Naive thymus-derived CD4-positive, alpha-beta T cell (primary cell): ENCODE results near the gene PRR16. TPM values are rescaled to one million over a fixed set of nuclear protein-coding genes. Genes with fewer than 3 reads are reported as not detected.

Experiments used
- ATAC-seq: fragments of 150-1000 bp; cut with Tn5 transposase; 2 replicates; pipeline ENCODE4 v1.10.0; 2021; ENCODE audit warnings: mild to moderate bottlenecking, moderate library complexity
- CTCF ChIA-PET: fragments of 350-600 bp; sonication (Branson Sonifier 250); formaldehyde crosslinking; loops from one replicate; lab custom pipeline; 2021; ENCODE audit warnings: antibody characterized with exemption; lab: Charles Lee
- POLR2A ChIA-PET: fragments of 350-600 bp; sonication (Branson Sonifier 250); formaldehyde crosslinking; loops from one replicate; lab custom pipeline; 2021; ENCODE audit warnings: antibody characterized with exemption, inconsistent platforms; lab: Charles Lee
- DNase-seq, 9 donors: peaks; one replicate each; pipeline versions ENCODE4 v3.0.0 to v3.0.0-alpha.2; 2020 to 2022; ENCODE audit warnings: mixed read lengths in 1 of 9
- H3K27ac ChIP-seq: one replicate; pipeline ENCODE4 v1.7.0; 2013; ENCODE audit warnings: mild to moderate bottlenecking, low read depth, low read length, moderate library complexity
- H3K27me3 ChIP-seq, 2 donors: one replicate each; pipeline ENCODE4 v1.7.0; 2013; ENCODE audit warnings: low read length in 2 of 2, mild to moderate bottlenecking in 2 of 2, moderate library complexity in 2 of 2; ENCODE audit not compliant: control insufficient read depth in 2 of 2, insufficient read depth in 2 of 2
- H3K36me3 ChIP-seq, 3 experiments: 1 replicate in 2 of 3; 2 replicates in 1 of 3; pipeline ENCODE4 v1.7.0; 2013; ENCODE audit warnings: low read length in 3 of 3, mild to moderate bottlenecking in 3 of 3, moderate library complexity in 1 of 3; ENCODE audit not compliant: insufficient read depth in 3 of 3, control insufficient read depth in 2 of 3
- H3K4me1 ChIP-seq, 2 donors: one replicate each; pipeline ENCODE4 v1.7.0; 2013; ENCODE audit warnings: low read length in 2 of 2, mild to moderate bottlenecking in 2 of 2, moderate library complexity in 1 of 2; ENCODE audit not compliant: control insufficient read depth in 2 of 2, insufficient read depth in 2 of 2
- H3K4me3 ChIP-seq: 2 replicates; pipeline ENCODE4 v1.7.0; 2013; ENCODE audit warnings: mild to moderate bottlenecking, low read length
- H3K9me3 ChIP-seq, 3 experiments: 1 replicate in 2 of 3; 2 replicates in 1 of 3; pipeline ENCODE4 v1.7.0; 2013; ENCODE audit warnings: low read length in 3 of 3; ENCODE audit not compliant: control insufficient read depth in 2 of 3
- H3K27ac Mint-ChIP-seq, 9 donors: one replicate each; pipeline ENCODE4 v1.8.0; 2020 to 2022; ENCODE audit warnings: mixed read lengths in 9 of 9, mild to moderate bottlenecking in 8 of 9, moderate library complexity in 5 of 9, inconsistent platforms in 2 of 9
- H3K27me3 Mint-ChIP-seq, 5 donors: one replicate each; pipeline ENCODE4 v1.8.0; 2021 to 2022; ENCODE audit warnings: mixed read lengths in 5 of 5, mild to moderate bottlenecking in 1 of 5
- H3K36me3 Mint-ChIP-seq, 5 donors: one replicate each; pipeline ENCODE4 v1.8.0; 2020 to 2022; ENCODE audit warnings: mixed read lengths in 5 of 5, mild to moderate bottlenecking in 3 of 5, inconsistent platforms in 1 of 5
- H3K4me1 Mint-ChIP-seq, 7 donors: one replicate each; pipeline ENCODE4 v1.8.0; 2020 to 2022; ENCODE audit warnings: mixed read lengths in 7 of 7, mild to moderate bottlenecking in 3 of 7, inconsistent platforms in 1 of 7
- H3K4me3 Mint-ChIP-seq, 10 donors: one replicate each; pipeline ENCODE4 v1.8.0; 2020 to 2022; ENCODE audit warnings: mild to moderate bottlenecking in 10 of 10, mixed read lengths in 10 of 10, moderate library complexity in 6 of 10, inconsistent platforms in 2 of 10
- H3K9me3 Mint-ChIP-seq, 11 donors: one replicate each; pipeline ENCODE4 v1.8.0; 2020 to 2022; ENCODE audit warnings: mixed read lengths in 11 of 11, mild to moderate bottlenecking in 4 of 11, inconsistent platforms in 1 of 11, moderate library complexity in 1 of 11
- intact Hi-C, 2 donors: fragments of 100-400 bp; cut with micrococcal nuclease; formaldehyde crosslinking; loops; one replicate each; pipeline ENCODE4 v1.15.1; 2023
- polyA plus RNA-seq, 2 donors: library from polyadenylated mRNA; unstranded; fragments of 300-500 nt; fragmentation: Illumina TruSeq; gene quantifications; one replicate each; pipeline ENCODE4 v1.2.3, GENCODE V29; 2021
- total RNA-seq, 6 experiments: library from RNA in 5 of 6; stranded (reverse) in 5 of 6; gene quantifications; 1 replicate in 5 of 6; 2 replicates in 1 of 6; pipeline ENCODE4 v1.2.3 and lab custom pipeline; 2021 to 2026

Gene PRR16
- total and polyA plus RNA-seq, 7 experiments from 2014 or later = not detected

GRCh38 chr5:120568711-120569110 lies 104.6 kb downstream of the PRR16 start:
- Histone ChIP-seq H3K4me1 (no peaks in the 10 kb centered on the region), H3K27me3 (no peaks in the 10 kb centered on the region), H3K36me3 (no peaks in the 10 kb centered on the region), H3K4me3 (no peak overlapping the region), H3K27ac (no peak overlapping the region), H3K9me3 (no peaks in the 10 kb centered on the region)
- peaks cover 0 to 11% (median 0%) of the 10 kb centered on the region in 11 donors for H3K9me3 Mint-ChIP-seq
- intact Hi-C loops = no loop called here
- no peak overlapping the region for H3K27ac Mint-ChIP-seq
- no peak overlapping the region for H3K4me3 Mint-ChIP-seq
- DNase-seq (no peak), ATAC-seq (no peak)
- no peaks in the 10 kb centered on the region for H3K36me3 Mint-ChIP-seq
- POLR2A ChIA-PET = no interaction called here
- H3K27me3 Mint-ChIP-seq = no peaks in the 10 kb centered on the region
- no peaks in the 10 kb centered on the region for H3K4me1 Mint-ChIP-seq
- CTCF ChIA-PET = no interaction called here

DNA sequence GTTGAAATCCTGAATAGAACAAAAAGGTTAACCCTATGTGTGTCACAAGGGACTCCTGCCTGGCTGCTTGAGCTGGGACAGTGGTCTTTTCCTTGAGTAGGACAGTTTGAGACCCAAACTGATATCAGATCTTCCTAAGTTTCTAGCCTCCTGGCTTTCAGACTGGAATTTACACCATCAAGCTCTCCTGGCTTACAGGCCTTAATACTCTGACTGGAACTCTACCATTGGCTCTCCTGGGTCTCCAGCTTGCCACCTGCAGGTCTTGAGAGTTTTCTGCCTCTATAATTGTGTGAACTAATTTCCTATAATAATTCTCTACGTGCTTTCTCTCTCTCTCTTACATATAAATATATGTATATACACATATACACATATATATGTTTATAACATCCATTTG lies 112.5 kb downstream of the PRR16 start:
- ATAC-seq (no peak), DNase-seq (no peak)
- H3K4me1 ChIP-seq = no peaks in the 10 kb centered on the region
- Mint-ChIP-seq H3K27ac (no peak overlapping the region), H3K9me3 (peaks cover 0 to 13% (median 3%) of the 10 kb centered on the region in 11 donors), H3K4me1 (no peaks in the 10 kb centered on the region), H3K36me3 (no peaks in the 10 kb centered on the region), H3K4me3 (no peak overlapping the region), H3K27me3 (no peaks in the 10 kb centered on the region)
- H3K9me3 ChIP-seq = no peaks in the 10 kb centered on the region
- CTCF ChIA-PET = no interaction called here
- intact Hi-C loops = no loop called here
- H3K36me3 ChIP-seq = no peaks in the 10 kb centered on the region
- H3K27ac ChIP-seq = no peak overlapping the region
- H3K4me3 ChIP-seq = no peak overlapping the region
- H3K27me3 ChIP-seq = no peaks in the 10 kb centered on the region
- POLR2A ChIA-PET = no interaction called here

DNA sequence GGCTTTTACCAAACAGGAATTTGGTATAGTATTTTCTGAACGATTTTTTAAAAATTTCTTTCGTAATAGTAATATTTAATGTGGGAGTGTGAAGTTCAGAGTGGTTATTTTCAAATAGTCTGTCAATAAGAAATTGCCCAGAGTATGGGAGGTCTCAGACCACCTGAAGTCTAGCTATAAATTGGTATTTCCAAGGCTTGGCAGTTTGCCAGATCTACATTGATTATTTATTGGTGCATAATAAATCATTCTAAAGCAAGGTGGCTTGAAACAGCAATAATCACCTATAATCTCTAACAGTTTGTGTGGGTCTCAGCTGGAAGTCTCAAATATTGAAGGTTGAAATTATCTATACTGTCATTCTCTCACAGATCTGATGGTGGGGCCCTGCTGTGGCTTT lies 118.5 kb downstream of the PRR16 start:
- H3K4me3 Mint-ChIP-seq = no peak overlapping the region
- POLR2A ChIA-PET = no interaction called here

DNA sequence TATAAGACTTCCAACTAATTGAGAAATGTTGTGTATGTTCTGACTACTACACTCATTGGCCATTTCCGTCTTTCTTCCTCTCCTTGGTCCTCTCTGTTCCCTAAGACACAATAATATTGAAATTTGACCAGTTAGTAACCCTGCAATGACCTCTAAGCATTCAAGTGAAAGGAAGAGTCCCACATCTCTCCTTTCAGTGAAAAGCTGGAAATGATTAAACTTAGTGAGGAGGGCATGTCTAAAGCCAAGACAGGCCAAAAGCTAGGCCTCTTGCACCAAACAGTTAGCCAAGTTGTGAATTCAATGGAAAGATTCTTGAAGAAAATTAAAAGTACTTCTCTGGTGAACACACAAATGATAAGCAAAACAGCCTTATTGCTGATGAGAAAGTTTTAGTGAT lies 122.5 kb downstream of the PRR16 start:
- H3K27ac ChIP-seq = no peak overlapping the region
- Mint-ChIP-seq H3K4me1 (no peaks in the 10 kb centered on the region), H3K4me3 (no peak overlapping the region), H3K36me3 (no peaks in the 10 kb centered on the region), H3K27ac (no peak overlapping the region), H3K9me3 (peaks cover 0 to 13% (median 0%) of the 10 kb centered on the region in 11 donors), H3K27me3 (no peaks in the 10 kb centered on the region)
- no peaks in the 10 kb centered on the region for H3K36me3 ChIP-seq
- H3K9me3 ChIP-seq = no peaks in the 10 kb centered on the region
- CTCF ChIA-PET = no interaction called here
- ATAC-seq (no peak), DNase-seq (no peak)
- POLR2A ChIA-PET = no interaction called here
- H3K27me3 ChIP-seq = no peaks in the 10 kb centered on the region
- H3K4me3 ChIP-seq = no peak overlapping the region
- H3K4me1 ChIP-seq = no peaks in the 10 kb centered on the region
- intact Hi-C loops = no loop called here

More for the DNA sequence above, 118.5 kb downstream of the PRR16 start:
- no peaks in the 10 kb centered on the region for H3K36me3 ChIP-seq
- ATAC-seq = no peak
- no peaks in the 10 kb centered on the region for H3K4me1 Mint-ChIP-seq
- no peak overlapping the region for H3K4me3 ChIP-seq
- H3K4me1 ChIP-seq = no peaks in the 10 kb centered on the region
- H3K27me3 Mint-ChIP-seq = no peaks in the 10 kb centered on the region
- H3K27ac Mint-ChIP-seq = no peak overlapping the region
- H3K27ac ChIP-seq = no peak overlapping the region
- DNase-seq = no peak
- no peaks in the 10 kb centered on the region for H3K27me3 ChIP-seq
- H3K9me3 ChIP-seq = no peaks in the 10 kb centered on the region
- no peaks in the 10 kb centered on the region for H3K36me3 Mint-ChIP-seq
- CTCF ChIA-PET = no interaction called here
- H3K9me3 Mint-ChIP-seq = peaks cover 0 to 20% (median 5%) of the 10 kb centered on the region in 11 donors
- intact Hi-C loops = no loop called here

DNA sequence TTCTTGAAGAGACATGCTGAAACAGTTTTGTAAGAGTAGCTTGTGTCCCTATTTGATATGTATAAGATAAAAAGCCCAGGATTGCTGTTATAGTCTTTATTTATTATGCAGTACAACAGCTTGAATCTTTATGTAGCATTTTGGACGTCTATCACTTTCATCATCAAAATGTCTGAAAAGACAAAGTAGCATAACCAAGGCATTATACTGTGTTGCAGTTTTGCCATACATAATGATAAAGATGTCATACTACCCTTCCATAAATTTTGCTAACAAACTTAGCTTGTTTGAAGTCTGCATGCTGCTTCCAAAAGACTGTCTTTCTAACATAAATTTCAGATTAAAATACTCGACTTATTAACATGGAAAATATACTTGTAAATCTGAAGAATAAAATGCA lies 127.8 kb downstream of the PRR16 start:
- Histone ChIP-seq H3K27ac (no peak overlapping the region), H3K9me3 (no peaks in the 10 kb centered on the region), H3K36me3 (no peaks in the 10 kb centered on the region), H3K4me1 (no peaks in the 10 kb centered on the region), H3K27me3 (no peaks in the 10 kb centered on the region), H3K4me3 (no peak overlapping the region)
- ChIA-PET POLR2A (no interaction called here), CTCF (interaction anchor here (0.6 kb wide), 1 partner anchor 27 kb away, joined by 4 read pairs; no protein-coding TSS in a partner anchor)
- Mint-ChIP-seq H3K4me1 (no peaks in the 10 kb centered on the region), H3K27me3 (no peaks in the 10 kb centered on the region), H3K4me3 (no peak overlapping the region), H3K27ac (no peak overlapping the region), H3K36me3 (no peaks in the 10 kb centered on the region), H3K9me3 (peaks cover 0 to 13% (median 2%) of the 10 kb centered on the region in 11 donors)
- no peak for DNase-seq
- no peak for ATAC-seq
- intact Hi-C loops = no loop called here

DNA sequence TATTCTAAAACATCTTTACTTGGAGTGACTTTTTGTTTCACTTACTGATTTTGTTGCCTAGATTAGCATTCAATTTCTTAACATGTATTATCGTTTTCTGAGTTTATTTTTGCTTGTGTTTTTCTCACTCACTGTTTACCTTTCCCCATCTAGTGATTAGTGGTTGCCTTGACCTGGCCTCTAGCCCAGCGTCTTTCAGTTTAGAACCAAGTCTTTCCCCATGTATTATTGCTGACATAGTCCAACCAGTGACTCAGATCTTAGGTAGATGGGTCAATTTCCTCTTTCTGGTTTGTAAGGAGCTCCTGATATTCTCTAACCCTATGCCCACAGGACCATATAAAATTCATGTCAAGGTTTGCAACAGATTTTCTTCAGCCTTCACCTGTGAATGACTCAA lies 135.5 kb downstream of the PRR16 start:
- Histone ChIP-seq H3K27me3 (no peaks in the 10 kb centered on the region), H3K27ac (no peak overlapping the region), H3K36me3 (no peaks in the 10 kb centered on the region), H3K9me3 (no peaks in the 10 kb centered on the region), H3K4me3 (no peak overlapping the region), H3K4me1 (no peaks in the 10 kb centered on the region)
- ChIA-PET CTCF (no interaction called here), POLR2A (no interaction called here)
- ATAC-seq = no peak
- no peak for DNase-seq
- H3K27me3 Mint-ChIP-seq = no peaks in the 10 kb centered on the region
- H3K4me3 Mint-ChIP-seq = no peak overlapping the region
- H3K36me3 Mint-ChIP-seq = no peaks in the 10 kb centered on the region
- H3K27ac Mint-ChIP-seq = no peak overlapping the region
- no peaks in the 10 kb centered on the region for H3K4me1 Mint-ChIP-seq
- intact Hi-C loops = no loop called here
- peaks cover 0 to 34% (median 2%) of the 10 kb centered on the region in 11 donors for H3K9me3 Mint-ChIP-seq

- Mint-ChIP-seq H3K36me3 (no peaks in the 10 kb centered on the region), H3K27ac (no peak overlapping the region), H3K4me1 (no peaks in the 10 kb centered on the region), H3K4me3 (no peak overlapping the region), H3K9me3 (peaks cover 0 to 39% (median 2%) of the 10 kb centered on the region in 11 donors), H3K27me3 (no peaks in the 10 kb centered on the region)
- ChIA-PET POLR2A (no interaction called here), CTCF (no interaction called here)
- Histone ChIP-seq H3K27ac (no peak overlapping the region), H3K36me3 (no peaks in the 10 kb centered on the region), H3K27me3 (no peaks in the 10 kb centered on the region), H3K4me1 (no peaks in the 10 kb centered on the region), H3K4me3 (no peak overlapping the region), H3K9me3 (no peaks in the 10 kb centered on the region)
- intact Hi-C loops = no loop called here
- DNase-seq (no peak), ATAC-seq (no peak)
These were observed 136.5 kb downstream of the PRR16 start for GRCh38 chr5:120600639-120601038.
